Astrocyte (in vitro differentiated cells and primary cell): ENCODE data around the gene DNAJC15. TPM values are rescaled to one million over a fixed set of nuclear protein-coding genes. Genes with fewer than 3 reads are reported as not detected.
A peak's percentile ranks its signal among the peaks of the same experiment; 100 is the strongest.

Experiments
- DNase-seq: peaks from one replicate; pipeline ENCODE4 v3.0.0-alpha.2; 2010; ENCODE audit warnings: low read depth
- FAIRE-seq: peaks from 2 replicates; lab custom pipeline; 2011; peaks lifted over from hg19 to GRCh38; lab: Jason Lieb, UNC
- H2AFZ ChIP-seq: 2 replicates; pipeline ENCODE4 v1.6.0; 2012; ENCODE audit warnings: low read depth, low read length, inconsistent platforms
- H3K27ac ChIP-seq: 2 replicates; pipeline ENCODE4 v1.5.1; 2011; ENCODE audit warnings: low read depth, low read length, inconsistent platforms
- H3K27me3 ChIP-seq: 2 replicates; pipeline ENCODE4 v1.6.0; 2011; ENCODE audit warnings: low read length, inconsistent platforms; ENCODE audit not compliant: insufficient read depth
- H3K36me3 ChIP-seq: 2 replicates; pipeline ENCODE4 v1.5.1; 2011; ENCODE audit warnings: low read length, inconsistent platforms; ENCODE audit not compliant: insufficient read depth
- H3K4me1 ChIP-seq: 2 replicates; pipeline ENCODE4 v1.5.1; 2011; ENCODE audit warnings: low read length, inconsistent platforms; ENCODE audit not compliant: insufficient read depth
- H3K4me2 ChIP-seq: 2 replicates; pipeline ENCODE4 v1.6.0; 2012; ENCODE audit warnings: low read length, inconsistent platforms
- H3K4me3 ChIP-seq: 2 replicates; pipeline ENCODE4 v1.5.1; 2011; ENCODE audit warnings: low read depth, mild to moderate bottlenecking, low read length, inconsistent platforms; ENCODE audit not compliant: insufficient read depth
- H3K79me2 ChIP-seq: 2 replicates; pipeline ENCODE4 v1.6.0; 2012; ENCODE audit warnings: mild to moderate bottlenecking, low read length, inconsistent platforms; ENCODE audit not compliant: insufficient read depth
- H3K9ac ChIP-seq: 2 replicates; pipeline ENCODE4 v1.6.0; 2012; ENCODE audit warnings: mild to moderate bottlenecking, low read length, inconsistent platforms
- H3K9me3 ChIP-seq: 2 replicates; pipeline ENCODE4 v1.5.1; 2012; ENCODE audit warnings: low read depth, mild to moderate bottlenecking, low read length, inconsistent platforms; ENCODE audit not compliant: insufficient read depth
- H4K20me1 ChIP-seq: 2 replicates; pipeline ENCODE4 v1.6.0; 2012; ENCODE audit warnings: low read length, inconsistent platforms; ENCODE audit not compliant: insufficient read depth
- H3K27ac Mint-ChIP-seq: one replicate; pipeline ENCODE4 v1.8.0; 2021; ENCODE audit warnings: mild to moderate bottlenecking, mixed read lengths; ENCODE audit not compliant: unreplicated experiment
- H3K27me3 Mint-ChIP-seq: one replicate; pipeline ENCODE4 v1.8.0; 2021; ENCODE audit warnings: low read depth, mixed read lengths; ENCODE audit not compliant: unreplicated experiment
- H3K36me3 Mint-ChIP-seq: one replicate; pipeline ENCODE4 v1.8.0; 2021; ENCODE audit warnings: low read depth, mixed read lengths; ENCODE audit not compliant: unreplicated experiment
- H3K4me1 Mint-ChIP-seq: one replicate; pipeline ENCODE4 v1.8.0; 2021; ENCODE audit warnings: low read depth, mixed read lengths; ENCODE audit not compliant: unreplicated experiment
- H3K4me3 Mint-ChIP-seq: one replicate; pipeline ENCODE4 v1.8.0; 2021; ENCODE audit warnings: mild to moderate bottlenecking, moderate library complexity, mixed read lengths; ENCODE audit not compliant: unreplicated experiment
- H3K9me3 Mint-ChIP-seq: one replicate; pipeline ENCODE4 v1.8.0; 2021; ENCODE audit warnings: mild to moderate bottlenecking, mixed read lengths; ENCODE audit not compliant: unreplicated experiment
- EZH2 ChIP-seq: IDR thresholded peaks from 2 replicates; pipeline ENCODE4 v1.6.1; 2012; ENCODE audit warnings: mild to moderate bottlenecking, low read length, inconsistent platforms; ENCODE audit not compliant: insufficient read depth
- total RNA-seq: library from RNA; stranded (reverse); gene quantifications from 2 replicates; pipeline ENCODE4 v1.2.1, GENCODE V29; 2021
- TF ChIP-seq, protein P1 (sequence below): IDR thresholded peaks from 2 replicates; pipeline ENCODE4 v1.5.1; 2011; ENCODE audit warnings: low read depth, mild to moderate bottlenecking, inconsistent platforms, low read length, moderate library complexity; ENCODE audit not compliant: insufficient read depth

Gene DNAJC15
- total RNA-seq, 1 donor from 2014 or later, result 13.8 TPM

DNA sequence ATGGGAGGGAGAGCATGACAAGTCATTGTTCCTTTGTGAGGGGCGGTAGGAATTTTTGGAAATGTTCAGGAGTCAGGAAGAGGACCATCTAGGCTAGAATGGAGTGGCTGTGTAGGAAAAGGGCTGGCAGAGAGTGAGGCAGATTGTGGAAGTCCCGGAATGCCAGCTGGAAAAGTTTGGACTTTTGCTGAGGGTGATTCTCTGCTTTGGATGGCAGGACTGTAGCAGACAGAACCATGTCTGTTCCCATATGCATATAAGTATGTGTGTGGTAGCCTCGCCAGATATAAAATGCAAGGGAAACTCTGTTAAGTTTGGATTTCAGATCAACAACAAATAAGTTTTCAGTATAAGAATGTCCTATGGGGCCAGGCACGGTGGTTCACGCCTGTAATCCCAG is 112.1 kb downstream of the DNAJC15 start:
- H3K9me3 Mint-ChIP-seq, result no peaks in the 10 kb centered on the region
- FAIRE-seq, result no peak
- H3K4me3 Mint-ChIP-seq, result no peak overlapping the region
- Histone ChIP-seq H3K4me1 (no peaks in the 10 kb centered on the region), H3K4me3 (no peak overlapping the region), H3K4me2 (no peak overlapping the region), H3K9me3 (no peaks in the 10 kb centered on the region), H2AFZ (no peak overlapping the region), H3K79me2 (no peaks in the 10 kb centered on the region), H3K9ac (no peak overlapping the region), H4K20me1 (no peaks in the 10 kb centered on the region), H3K27me3 (peaks cover 3% of the 10 kb centered on the region), H3K36me3 (no peaks in the 10 kb centered on the region), H3K27ac (no peak overlapping the region)
- TF ChIP-seq, protein P1, sequence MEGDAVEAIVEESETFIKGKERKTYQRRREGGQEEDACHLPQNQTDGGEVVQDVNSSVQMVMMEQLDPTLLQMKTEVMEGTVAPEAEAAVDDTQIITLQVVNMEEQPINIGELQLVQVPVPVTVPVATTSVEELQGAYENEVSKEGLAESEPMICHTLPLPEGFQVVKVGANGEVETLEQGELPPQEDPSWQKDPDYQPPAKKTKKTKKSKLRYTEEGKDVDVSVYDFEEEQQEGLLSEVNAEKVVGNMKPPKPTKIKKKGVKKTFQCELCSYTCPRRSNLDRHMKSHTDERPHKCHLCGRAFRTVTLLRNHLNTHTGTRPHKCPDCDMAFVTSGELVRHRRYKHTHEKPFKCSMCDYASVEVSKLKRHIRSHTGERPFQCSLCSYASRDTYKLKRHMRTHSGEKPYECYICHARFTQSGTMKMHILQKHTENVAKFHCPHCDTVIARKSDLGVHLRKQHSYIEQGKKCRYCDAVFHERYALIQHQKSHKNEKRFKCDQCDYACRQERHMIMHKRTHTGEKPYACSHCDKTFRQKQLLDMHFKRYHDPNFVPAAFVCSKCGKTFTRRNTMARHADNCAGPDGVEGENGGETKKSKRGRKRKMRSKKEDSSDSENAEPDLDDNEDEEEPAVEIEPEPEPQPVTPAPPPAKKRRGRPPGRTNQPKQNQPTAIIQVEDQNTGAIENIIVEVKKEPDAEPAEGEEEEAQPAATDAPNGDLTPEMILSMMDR, result no peak
- no peak for TF ChIP-seq EZH2
- DNase-seq, result no peak
- no peak overlapping the region for H3K27ac Mint-ChIP-seq
- H3K4me1 Mint-ChIP-seq, result peaks cover 14% of the 10 kb centered on the region
- H3K36me3 Mint-ChIP-seq, result no peaks in the 10 kb centered on the region
- peaks cover 8% of the 10 kb centered on the region for H3K27me3 Mint-ChIP-seq

DNA sequence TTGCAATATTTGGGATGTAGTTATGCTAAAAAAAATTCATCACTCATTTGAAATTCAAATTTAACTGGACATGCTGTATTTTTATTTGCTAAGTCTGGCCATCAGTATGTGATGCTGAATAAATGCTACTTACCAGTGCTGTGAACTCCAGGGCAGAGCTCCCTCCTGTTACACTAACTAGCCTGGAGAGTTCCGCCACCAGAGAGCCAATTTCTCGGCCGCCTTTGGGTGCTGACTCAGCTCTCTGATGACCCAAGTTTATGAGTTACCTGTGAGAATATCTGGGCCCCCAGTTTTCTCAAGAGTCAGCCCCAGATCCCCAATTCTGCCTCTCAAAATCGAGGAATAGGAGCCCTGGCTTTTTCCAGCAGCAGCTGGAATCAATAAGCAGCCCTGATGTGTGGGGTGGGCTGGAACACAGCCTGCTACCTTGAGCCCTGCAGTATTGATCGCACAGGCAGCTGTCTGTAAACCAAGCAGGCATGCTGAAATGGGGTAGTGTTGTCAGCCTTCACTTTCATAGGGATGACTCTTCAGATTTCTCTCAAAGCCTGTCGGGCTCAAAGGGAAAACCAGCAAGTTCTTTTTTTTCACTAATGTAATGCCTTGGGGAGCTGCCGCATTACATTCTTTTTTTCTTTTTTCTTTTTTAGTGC is 113.7 kb downstream of the DNAJC15 start:
- H2AFZ ChIP-seq, result no peak overlapping the region
- no peak overlapping the region for H3K4me2 ChIP-seq
- Mint-ChIP-seq H3K9me3 (no peaks in the 10 kb centered on the region), H3K27ac (no peak overlapping the region), H3K36me3 (no peaks in the 10 kb centered on the region), H3K4me1 (peaks cover 13% of the 10 kb centered on the region), H3K27me3 (peaks cover 20% of the 10 kb centered on the region), H3K4me3 (peak overlapping the region; percentile 21)
- no peaks in the 10 kb centered on the region for H3K9me3 ChIP-seq
- no peaks in the 10 kb centered on the region for H4K20me1 ChIP-seq
- H3K4me3 ChIP-seq, result no peak overlapping the region
- H3K27ac ChIP-seq, result no peak overlapping the region
- H3K4me1 ChIP-seq, result no peaks in the 10 kb centered on the region
- no peak overlapping the region for H3K9ac ChIP-seq
- peaks cover 3% of the 10 kb centered on the region for H3K27me3 ChIP-seq
- no peak for TF ChIP-seq EZH2
- TF ChIP-seq, protein P1, result no peak
- H3K36me3 ChIP-seq, result no peaks in the 10 kb centered on the region
- FAIRE-seq (no peak), DNase-seq (no peak)
- no peaks in the 10 kb centered on the region for H3K79me2 ChIP-seq

DNA sequence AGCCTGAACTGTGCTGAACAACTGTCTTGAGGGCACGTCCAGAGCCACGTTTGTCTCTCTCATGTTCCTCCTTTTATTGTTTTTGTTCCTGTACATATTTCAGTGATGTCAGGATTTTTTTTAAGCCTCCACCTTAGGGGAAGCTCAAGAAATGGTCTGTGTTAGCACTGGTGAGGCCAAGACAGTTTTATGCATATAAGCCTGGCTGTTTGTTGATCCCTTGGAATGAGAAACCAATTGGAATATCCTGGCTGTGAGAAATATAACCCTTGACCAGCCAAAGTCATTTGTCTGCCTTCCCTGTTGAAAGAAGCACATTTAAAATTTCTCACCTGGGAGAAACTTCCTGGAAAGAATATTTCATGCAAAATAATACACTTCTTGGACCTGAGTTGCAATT is 115.8 kb downstream of the DNAJC15 start:
- no peak overlapping the region for H3K27ac Mint-ChIP-seq
- Histone ChIP-seq H3K27ac (no peak overlapping the region), H3K9ac (no peak overlapping the region), H3K9me3 (no peaks in the 10 kb centered on the region), H3K4me3 (no peak overlapping the region), H3K4me1 (no peaks in the 10 kb centered on the region), H2AFZ (no peak overlapping the region), H4K20me1 (no peaks in the 10 kb centered on the region), H3K4me2 (no peak overlapping the region), H3K79me2 (no peaks in the 10 kb centered on the region), H3K27me3 (peaks cover 3% of the 10 kb centered on the region), H3K36me3 (no peaks in the 10 kb centered on the region)
- FAIRE-seq, result no peak
- no peak overlapping the region for H3K4me3 Mint-ChIP-seq
- peaks cover 8% of the 10 kb centered on the region for H3K4me1 Mint-ChIP-seq
- no peak for TF ChIP-seq EZH2
- TF ChIP-seq, protein P1, result no peak
- DNase-seq, result no peak
- no peaks in the 10 kb centered on the region for H3K9me3 Mint-ChIP-seq
- H3K36me3 Mint-ChIP-seq, result no peaks in the 10 kb centered on the region
- H3K27me3 Mint-ChIP-seq, result peaks cover 20% of the 10 kb centered on the region
